Fibroblast of lung (primary cell): Measurements from ENCODE around the gene SGK1. TPM values are rescaled to one million over a fixed set of nuclear protein-coding genes. Genes with fewer than 3 reads are reported as not detected.

Experiments
- DNase-seq, 2 donors: peaks; one replicate each; pipeline versions ENCODE4 v3.0.0 to v3.0.0-alpha.2; 2010; ENCODE audit warnings: low read depth in 2 of 2
- H2AFZ ChIP-seq: 2 replicates; pipeline ENCODE4 v1.5.1; 2012; ENCODE audit warnings: low read length, control low read depth, inconsistent platforms
- H3K27ac ChIP-seq: 2 replicates; pipeline ENCODE4 v1.5.1; 2011; ENCODE audit warnings: low read length, control low read depth; ENCODE audit not compliant: insufficient read depth
- H3K27me3 ChIP-seq: 2 replicates; pipeline ENCODE4 v1.5.1; 2011; ENCODE audit warnings: mild to moderate bottlenecking, low read length; ENCODE audit not compliant: control insufficient read depth, insufficient read depth
- H3K36me3 ChIP-seq: 2 replicates; pipeline ENCODE4 v1.5.1; 2011; ENCODE audit warnings: low read length; ENCODE audit not compliant: control insufficient read depth, insufficient read depth
- H3K4me1 ChIP-seq: 2 replicates; pipeline ENCODE4 v1.5.1; 2011; ENCODE audit warnings: low read length; ENCODE audit not compliant: control insufficient read depth, insufficient read depth; ENCODE audit errors: extremely low read depth
- H3K4me2 ChIP-seq: 2 replicates; pipeline ENCODE4 v1.5.1; 2011; ENCODE audit warnings: low read length, control low read depth; ENCODE audit not compliant: insufficient read depth; ENCODE audit errors: extremely low read depth
- H3K4me3 ChIP-seq, 4 experiments: fragments of 200-600 bp in 1 of 4; sonication (generic) in 1 of 4; replicated peaks in 1 of 4; 2 replicates each; pipeline ENCODE4 v1.5.1; 2011 to 2016; ENCODE audit warnings: low read length in 4 of 4, low read depth in 3 of 4, mild to moderate bottlenecking in 3 of 4, control low read depth in 2 of 4, inconsistent platforms in 1 of 4, mixed read lengths in 1 of 4; ENCODE audit not compliant: insufficient read depth in 1 of 4; ENCODE audit errors: control extremely low read depth in 1 of 4
- H3K79me2 ChIP-seq: 2 replicates; pipeline ENCODE4 v1.5.1; 2012; ENCODE audit warnings: mild to moderate bottlenecking, low read length, inconsistent platforms; ENCODE audit not compliant: control insufficient read depth, insufficient read depth
- H3K9ac ChIP-seq: 2 replicates; pipeline ENCODE4 v1.5.1; 2011; ENCODE audit warnings: mild to moderate bottlenecking, low read length, control low read depth; ENCODE audit not compliant: insufficient read depth
- H3K9me3 ChIP-seq: 2 replicates; pipeline ENCODE4 v1.5.1; 2012; ENCODE audit warnings: low read depth, low read length; ENCODE audit not compliant: control insufficient read depth, insufficient read depth
- H4K20me1 ChIP-seq: 2 replicates; pipeline ENCODE4 v1.5.1; 2011; ENCODE audit warnings: low read length; ENCODE audit not compliant: control insufficient read depth, insufficient read depth; ENCODE audit errors: extremely low read depth
- EZH2 ChIP-seq: IDR thresholded peaks from 2 replicates; pipeline ENCODE4 v1.5.1; 2012; ENCODE audit warnings: low read length, control low read depth, mild to moderate bottlenecking; ENCODE audit errors: missing control alignments
- polyA plus RNA-seq, 2 donors: library from polyadenylated mRNA; depleted of rRNA in 1 of 2; stranded (reverse) in 1 of 2; unstranded in 1 of 2; fragments of >200 nt; gene quantifications; 2 replicates each; pipeline ENCODE4 v1.2.1, GENCODE V29; 2011 to 2012; ENCODE audit warnings: missing spikeins in 1 of 2
- total RNA-seq: library from RNA; depleted of rRNA; stranded (reverse); fragments of >200 nt; gene quantifications from 2 replicates; pipeline ENCODE4 v1.2.1, GENCODE V29; 2014
- TF ChIP-seq, protein P1 (sequence below), 2 donors: IDR thresholded peaks in 1 of 2; conservative IDR thresholded peaks in 1 of 2; 1 replicate in 1 of 2; 2 replicates in 1 of 2; pipeline ENCODE4 v1.5.1; 2011 to 2012; ENCODE audit warnings: low read length in 2 of 2, control low read depth in 1 of 2, inconsistent platforms in 1 of 2, low read depth in 1 of 2, mild to moderate bottlenecking in 1 of 2

The SGK1 gene
- total and polyA plus RNA-seq, 2 donors (not counting 1 experiment from before 2014, with no cell fraction given) = 132 to 154 TPM

GRCh38 chr6:134339216-134339615, 21.3 kb upstream of the SGK1 start:
- no peak overlapping the region for H3K4me3 ChIP-seq
- H3K27me3 ChIP-seq = no peaks in the 10 kb centered on the region
- H4K20me1 ChIP-seq = no peaks in the 10 kb centered on the region
- TF ChIP-seq, protein P1, sequence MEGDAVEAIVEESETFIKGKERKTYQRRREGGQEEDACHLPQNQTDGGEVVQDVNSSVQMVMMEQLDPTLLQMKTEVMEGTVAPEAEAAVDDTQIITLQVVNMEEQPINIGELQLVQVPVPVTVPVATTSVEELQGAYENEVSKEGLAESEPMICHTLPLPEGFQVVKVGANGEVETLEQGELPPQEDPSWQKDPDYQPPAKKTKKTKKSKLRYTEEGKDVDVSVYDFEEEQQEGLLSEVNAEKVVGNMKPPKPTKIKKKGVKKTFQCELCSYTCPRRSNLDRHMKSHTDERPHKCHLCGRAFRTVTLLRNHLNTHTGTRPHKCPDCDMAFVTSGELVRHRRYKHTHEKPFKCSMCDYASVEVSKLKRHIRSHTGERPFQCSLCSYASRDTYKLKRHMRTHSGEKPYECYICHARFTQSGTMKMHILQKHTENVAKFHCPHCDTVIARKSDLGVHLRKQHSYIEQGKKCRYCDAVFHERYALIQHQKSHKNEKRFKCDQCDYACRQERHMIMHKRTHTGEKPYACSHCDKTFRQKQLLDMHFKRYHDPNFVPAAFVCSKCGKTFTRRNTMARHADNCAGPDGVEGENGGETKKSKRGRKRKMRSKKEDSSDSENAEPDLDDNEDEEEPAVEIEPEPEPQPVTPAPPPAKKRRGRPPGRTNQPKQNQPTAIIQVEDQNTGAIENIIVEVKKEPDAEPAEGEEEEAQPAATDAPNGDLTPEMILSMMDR (conservative IDR thresholded peaks at IDR 0.05 in 1 of 2, IDR thresholded peaks at IDR 0.05 in 1 of 2; ENCODE audit: low read depth in 1 of 2, low read length in 2 of 2) = no peak
- TF ChIP-seq EZH2 = no peak
- H3K27ac ChIP-seq = no peak overlapping the region
- H3K9ac ChIP-seq = no peak overlapping the region
- H2AFZ ChIP-seq = no peak overlapping the region
- DNase-seq = no peak
- no peaks in the 10 kb centered on the region for H3K79me2 ChIP-seq
- H3K9me3 ChIP-seq = no peaks in the 10 kb centered on the region
- H3K4me1 ChIP-seq = no peaks in the 10 kb centered on the region
- H3K36me3 ChIP-seq = no peaks in the 10 kb centered on the region
- no peak overlapping the region for H3K4me2 ChIP-seq

DNA sequence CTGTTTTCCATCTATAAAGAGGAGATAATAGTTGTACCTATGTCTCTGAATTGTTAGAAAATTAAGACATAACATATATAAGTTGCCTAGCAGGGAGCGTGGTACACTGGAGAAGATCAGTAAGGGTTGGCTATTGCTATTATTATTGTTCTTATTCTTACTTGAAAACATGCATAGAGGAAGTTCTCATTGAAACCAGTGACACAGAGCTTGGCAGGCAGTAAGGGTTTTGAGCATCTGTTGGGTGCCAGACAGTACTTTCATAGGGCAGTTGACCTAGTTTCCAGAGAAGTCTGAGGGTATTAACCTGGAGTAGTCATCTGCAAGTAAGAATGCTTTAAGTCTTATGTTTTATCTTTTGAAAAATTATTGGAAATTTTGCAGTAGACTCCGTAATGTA, 13.3 kb upstream of the SGK1 start:
- no peaks in the 10 kb centered on the region for H3K27me3 ChIP-seq
- H3K9ac ChIP-seq = no peak overlapping the region
- H4K20me1 ChIP-seq = no peaks in the 10 kb centered on the region
- H3K36me3 ChIP-seq = no peaks in the 10 kb centered on the region
- no peak overlapping the region for H3K27ac ChIP-seq
- DNase-seq = no peak
- H3K4me3 ChIP-seq = no peak overlapping the region
- no peak overlapping the region for H2AFZ ChIP-seq
- TF ChIP-seq, protein P1 (conservative IDR thresholded peaks at IDR 0.05 in 1 of 2, IDR thresholded peaks at IDR 0.05 in 1 of 2; ENCODE audit: low read depth in 1 of 2, low read length in 2 of 2) = no peak
- TF ChIP-seq EZH2 = no peak
- H3K9me3 ChIP-seq = no peaks in the 10 kb centered on the region
- no peaks in the 10 kb centered on the region for H3K79me2 ChIP-seq
- no peaks in the 10 kb centered on the region for H3K4me1 ChIP-seq
- H3K4me2 ChIP-seq = no peak overlapping the region

DNA sequence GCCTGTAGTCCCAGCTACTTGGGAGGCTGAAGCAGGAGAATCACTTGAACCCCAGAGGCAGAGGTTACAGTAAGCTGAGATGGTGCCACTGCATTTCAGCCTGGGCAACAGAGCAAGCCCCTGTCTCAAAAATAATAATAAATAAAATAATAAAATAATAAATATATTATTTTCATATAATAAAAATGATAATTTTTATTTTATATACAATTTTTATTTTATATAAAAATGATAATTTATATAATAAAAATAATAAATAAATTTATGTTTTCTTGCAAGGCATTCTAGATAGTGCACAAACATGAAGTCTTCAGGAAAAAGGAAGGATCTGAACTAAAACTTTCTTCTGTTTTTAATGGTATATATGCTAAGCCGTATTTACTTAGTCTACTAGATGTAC, 12.6 kb upstream of the SGK1 start:
- H3K36me3 ChIP-seq = no peaks in the 10 kb centered on the region
- no peak for DNase-seq
- no peaks in the 10 kb centered on the region for H3K79me2 ChIP-seq
- no peak overlapping the region for H3K27ac ChIP-seq
- H2AFZ ChIP-seq = no peak overlapping the region
- no peaks in the 10 kb centered on the region for H3K27me3 ChIP-seq
- H3K9ac ChIP-seq = no peak overlapping the region
- TF ChIP-seq, protein P1 (conservative IDR thresholded peaks at IDR 0.05 in 1 of 2, IDR thresholded peaks at IDR 0.05 in 1 of 2; ENCODE audit: low read depth in 1 of 2, low read length in 2 of 2) = no peak
- no peak for TF ChIP-seq EZH2
- H3K4me1 ChIP-seq = no peaks in the 10 kb centered on the region
- H4K20me1 ChIP-seq = no peaks in the 10 kb centered on the region
- H3K4me2 ChIP-seq = no peak overlapping the region
- no peak overlapping the region for H3K4me3 ChIP-seq
- H3K9me3 ChIP-seq = no peaks in the 10 kb centered on the region
